ENCODE results near the gene LTBP1.

LTBP1 gene

DNA sequence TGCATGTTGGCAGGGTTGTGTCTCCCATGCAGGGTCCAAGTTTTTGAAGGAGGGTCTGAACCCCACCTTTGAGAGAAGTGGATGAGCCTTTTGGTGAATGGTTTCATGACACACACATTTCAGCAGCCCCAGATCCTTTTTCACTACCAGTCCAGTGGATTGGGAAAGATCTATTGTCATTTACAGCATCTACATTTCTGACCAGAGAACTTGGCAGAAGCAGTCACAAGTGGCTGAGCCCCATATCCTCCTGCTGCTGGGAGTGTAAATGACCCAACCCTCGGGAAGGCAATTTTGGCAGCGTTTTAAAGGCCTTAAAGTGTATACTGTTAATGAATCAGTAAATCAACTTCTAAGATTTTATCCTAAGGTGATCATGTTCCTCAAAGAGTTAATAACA is 355.6 kb downstream of the LTBP1 start:
- H3K4me1 Mint-ChIP-seq, result peaks cover 32% of the 10 kb centered on the region
- no peak for TF ChIP-seq CTCF (IDR thresholded peaks at IDR 0.05; ENCODE audit: unreplicated experiment in 3 of 3)
- H3K36me3 Mint-ChIP-seq (ENCODE audit: low read depth), result peaks cover 30% of the 10 kb centered on the region
- H3K9me3 Mint-ChIP-seq, result no peaks in the 10 kb centered on the region
- no peaks in the 10 kb centered on the region for H3K27me3 Mint-ChIP-seq (ENCODE audit: low read depth)
- H3K4me3 Mint-ChIP-seq, result no peak overlapping the region
- H3K27ac Mint-ChIP-seq, result no peak overlapping the region

DNA sequence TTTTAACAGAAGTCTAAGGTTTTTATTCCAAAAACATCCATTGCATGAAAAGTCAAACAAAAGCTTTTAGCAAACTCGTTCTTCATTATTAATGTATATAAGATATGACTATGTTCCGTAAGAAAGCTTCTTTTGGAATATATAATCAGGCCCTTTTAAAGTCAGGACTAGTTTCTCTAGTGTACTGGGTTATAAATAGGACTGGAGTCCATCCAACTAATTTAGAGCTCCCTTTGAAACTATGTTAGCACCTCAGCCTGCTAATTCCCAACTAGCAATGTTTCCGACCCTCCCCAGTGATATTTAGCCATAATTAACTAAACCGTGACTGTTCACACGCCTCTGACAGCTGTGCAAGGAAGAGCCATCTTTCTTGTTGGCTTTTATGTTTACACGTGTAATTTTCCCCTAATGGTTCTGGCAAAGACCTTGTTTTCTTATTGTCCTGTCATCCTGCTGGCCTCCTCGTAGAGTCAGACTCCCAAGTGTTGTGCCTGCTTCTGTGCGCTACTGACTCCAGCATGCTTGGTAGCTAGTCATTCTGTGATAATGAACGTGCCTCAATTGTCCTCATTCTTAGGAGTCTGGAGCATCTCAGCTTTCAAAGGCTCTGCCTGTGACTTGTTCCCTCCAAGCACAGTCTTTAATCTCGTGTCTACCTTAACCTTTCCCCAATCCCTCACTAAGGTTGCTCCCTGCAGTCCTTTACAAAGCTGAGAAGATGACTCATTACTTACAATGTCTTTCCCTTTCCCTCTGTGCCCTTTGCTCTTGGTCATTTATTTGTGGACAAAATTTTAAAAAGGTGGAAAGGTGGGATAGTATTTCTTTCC is 357.5 kb downstream of the LTBP1 start:
- Mint-ChIP-seq H3K27me3 (ENCODE audit: low read depth) (no peaks in the 10 kb centered on the region), H3K4me1 (peaks cover 15% of the 10 kb centered on the region), H3K4me3 (no peak overlapping the region), H3K36me3 (ENCODE audit: low read depth) (peaks cover 30% of the 10 kb centered on the region), H3K9me3 (no peaks in the 10 kb centered on the region), H3K27ac (no peak overlapping the region)
- no peak for TF ChIP-seq CTCF (IDR thresholded peaks at IDR 0.05; ENCODE audit: unreplicated experiment in 3 of 3)

DNA sequence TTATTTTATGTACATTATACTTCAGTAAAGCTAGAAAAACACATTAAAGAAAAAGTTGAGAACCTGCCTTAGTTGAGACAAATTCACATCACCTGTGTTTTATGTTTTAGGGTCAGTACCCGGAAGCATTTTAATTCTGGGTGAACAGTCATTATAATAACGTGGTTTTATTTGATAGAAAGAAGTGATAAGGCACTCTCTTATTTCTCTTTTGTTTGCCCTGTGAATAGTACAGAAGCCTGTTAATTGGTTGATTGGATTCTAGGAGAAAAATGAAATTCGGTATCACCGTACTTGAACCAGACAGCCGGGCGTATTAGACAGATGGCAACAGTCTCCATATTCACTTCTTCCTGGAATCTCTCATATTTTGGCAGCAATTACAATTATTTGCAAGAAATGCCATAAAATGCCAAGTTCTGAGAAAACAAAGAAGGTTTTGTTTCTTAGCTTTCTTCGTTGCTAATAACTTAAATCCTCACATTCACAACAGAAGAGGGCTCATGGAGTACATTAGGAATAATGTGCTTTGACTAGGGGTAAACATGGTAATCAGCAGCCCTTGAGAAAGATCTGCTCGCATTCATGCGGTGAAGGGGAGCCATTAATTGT is 361.0 kb downstream of the LTBP1 start:
- H3K4me1 Mint-ChIP-seq, result peaks cover 15% of the 10 kb centered on the region
- H3K27me3 Mint-ChIP-seq (ENCODE audit: low read depth), result no peaks in the 10 kb centered on the region
- H3K27ac Mint-ChIP-seq, result no peak overlapping the region
- no peak overlapping the region for H3K4me3 Mint-ChIP-seq
- peaks cover 29% of the 10 kb centered on the region for H3K36me3 Mint-ChIP-seq (ENCODE audit: low read depth)
- no peak for TF ChIP-seq CTCF (IDR thresholded peaks at IDR 0.05; ENCODE audit: unreplicated experiment in 3 of 3)
- no peaks in the 10 kb centered on the region for H3K9me3 Mint-ChIP-seq

DNA sequence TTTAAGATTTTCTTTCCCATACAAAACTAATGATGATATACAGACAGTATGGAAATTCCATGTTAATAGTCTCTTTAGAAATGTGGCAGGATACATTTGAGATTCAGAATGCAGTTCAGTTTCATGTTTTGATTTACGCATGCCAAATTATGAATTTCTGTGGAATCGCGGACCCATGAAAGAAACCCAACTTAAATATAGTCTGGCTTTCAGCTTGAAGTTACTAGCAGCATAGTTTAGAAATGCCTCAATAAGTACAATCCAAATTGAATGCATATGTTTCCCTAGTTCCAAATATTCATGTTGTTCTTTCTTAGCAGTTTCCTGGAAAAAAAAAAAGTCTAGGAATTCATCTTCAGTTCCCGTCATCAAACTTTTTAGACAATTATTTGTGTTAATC is 365.6 kb downstream of the LTBP1 start:
- peak overlapping the region in 2 of 3 experiments; percentile 41 to 69 for H3K27ac Mint-ChIP-seq
- H3K27me3 Mint-ChIP-seq (ENCODE audit: low read depth), result no peaks in the 10 kb centered on the region
- no peaks in the 10 kb centered on the region for H3K9me3 Mint-ChIP-seq
- H3K36me3 Mint-ChIP-seq (ENCODE audit: low read depth), result peaks cover 4% of the 10 kb centered on the region
- no peak for TF ChIP-seq CTCF (IDR thresholded peaks at IDR 0.05; ENCODE audit: unreplicated experiment in 3 of 3)
- no peak overlapping the region for H3K4me3 Mint-ChIP-seq
- peaks cover 9% of the 10 kb centered on the region for H3K4me1 Mint-ChIP-seq

- TF ChIP-seq CTCF (IDR thresholded peaks at IDR 0.05; ENCODE audit: unreplicated experiment in 3 of 3), result no peak
- Mint-ChIP-seq H3K4me1 (peaks cover 9% of the 10 kb centered on the region), H3K4me3 (no peak overlapping the region), H3K27me3 (ENCODE audit: low read depth) (no peaks in the 10 kb centered on the region), H3K36me3 (ENCODE audit: low read depth) (peaks cover 4% of the 10 kb centered on the region), H3K27ac (peak overlapping the region in 1 of 3 experiments; percentile 41), H3K9me3 (no peaks in the 10 kb centered on the region)
These were observed 366.3 kb downstream of the LTBP1 start for GRCh38 chr2:33313039-33313438.

Data from nephron (organoid).